ENCODE measurements around the gene NCKAP5L.
A peak's percentile ranks its signal among the peaks of the same experiment; 100 is the strongest.

NCKAP5L gene, protein sequence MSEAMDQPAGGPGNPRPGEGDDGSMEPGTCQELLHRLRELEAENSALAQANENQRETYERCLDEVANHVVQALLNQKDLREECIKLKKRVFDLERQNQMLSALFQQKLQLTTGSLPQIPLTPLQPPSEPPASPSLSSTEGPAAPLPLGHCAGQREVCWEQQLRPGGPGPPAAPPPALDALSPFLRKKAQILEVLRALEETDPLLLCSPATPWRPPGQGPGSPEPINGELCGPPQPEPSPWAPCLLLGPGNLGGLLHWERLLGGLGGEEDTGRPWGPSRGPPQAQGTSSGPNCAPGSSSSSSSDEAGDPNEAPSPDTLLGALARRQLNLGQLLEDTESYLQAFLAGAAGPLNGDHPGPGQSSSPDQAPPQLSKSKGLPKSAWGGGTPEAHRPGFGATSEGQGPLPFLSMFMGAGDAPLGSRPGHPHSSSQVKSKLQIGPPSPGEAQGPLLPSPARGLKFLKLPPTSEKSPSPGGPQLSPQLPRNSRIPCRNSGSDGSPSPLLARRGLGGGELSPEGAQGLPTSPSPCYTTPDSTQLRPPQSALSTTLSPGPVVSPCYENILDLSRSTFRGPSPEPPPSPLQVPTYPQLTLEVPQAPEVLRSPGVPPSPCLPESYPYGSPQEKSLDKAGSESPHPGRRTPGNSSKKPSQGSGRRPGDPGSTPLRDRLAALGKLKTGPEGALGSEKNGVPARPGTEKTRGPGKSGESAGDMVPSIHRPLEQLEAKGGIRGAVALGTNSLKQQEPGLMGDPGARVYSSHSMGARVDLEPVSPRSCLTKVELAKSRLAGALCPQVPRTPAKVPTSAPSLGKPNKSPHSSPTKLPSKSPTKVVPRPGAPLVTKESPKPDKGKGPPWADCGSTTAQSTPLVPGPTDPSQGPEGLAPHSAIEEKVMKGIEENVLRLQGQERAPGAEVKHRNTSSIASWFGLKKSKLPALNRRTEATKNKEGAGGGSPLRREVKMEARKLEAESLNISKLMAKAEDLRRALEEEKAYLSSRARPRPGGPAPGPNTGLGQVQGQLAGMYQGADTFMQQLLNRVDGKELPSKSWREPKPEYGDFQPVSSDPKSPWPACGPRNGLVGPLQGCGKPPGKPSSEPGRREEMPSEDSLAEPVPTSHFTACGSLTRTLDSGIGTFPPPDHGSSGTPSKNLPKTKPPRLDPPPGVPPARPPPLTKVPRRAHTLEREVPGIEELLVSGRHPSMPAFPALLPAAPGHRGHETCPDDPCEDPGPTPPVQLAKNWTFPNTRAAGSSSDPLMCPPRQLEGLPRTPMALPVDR (N-terminal part only)

GRCh38 chr12:49828133-49829091 is at the start of gene NCKAP5L:
NCKAP5L (minus strand) TSS chr12:49828413; CDS start chr12:49804044, 24,369 bp downstream.
- peak within 1 kb of the TSS; percentile 67 to 79 for H3K27ac ChIP-seq (ENCODE audit: low read depth in 2 of 2, low read length in 2 of 2)
- H3K36me3 ChIP-seq (ENCODE audit: control insufficient read depth in 2 of 2, insufficient read depth in 2 of 2, low read length in 2 of 2) = no peaks in the 10 kb centered on the region
- no peaks in the 10 kb centered on the region for H3K9me3 ChIP-seq (ENCODE audit: control insufficient read depth in 2 of 2, low read length in 2 of 2)
- peak within 1 kb of the TSS; percentile 65 to 67 for H3K9ac ChIP-seq (ENCODE audit: low read depth in 1 of 2, low read length in 2 of 2)
- H3K27me3 ChIP-seq (ENCODE audit: control insufficient read depth in 2 of 2, insufficient read depth in 2 of 2, low read length in 2 of 2) = no peaks in the 10 kb centered on the region
- peak within 1 kb of the TSS; percentile 60 to 85 for H3K4me3 ChIP-seq (ENCODE audit: low read length in 2 of 2)
- H3K4me1 ChIP-seq (ENCODE audit: control insufficient read depth in 2 of 2, insufficient read depth in 2 of 2, low read length in 2 of 2) = peaks cover 7 to 23% of the 10 kb centered on the region in 2 donors

DNA sequence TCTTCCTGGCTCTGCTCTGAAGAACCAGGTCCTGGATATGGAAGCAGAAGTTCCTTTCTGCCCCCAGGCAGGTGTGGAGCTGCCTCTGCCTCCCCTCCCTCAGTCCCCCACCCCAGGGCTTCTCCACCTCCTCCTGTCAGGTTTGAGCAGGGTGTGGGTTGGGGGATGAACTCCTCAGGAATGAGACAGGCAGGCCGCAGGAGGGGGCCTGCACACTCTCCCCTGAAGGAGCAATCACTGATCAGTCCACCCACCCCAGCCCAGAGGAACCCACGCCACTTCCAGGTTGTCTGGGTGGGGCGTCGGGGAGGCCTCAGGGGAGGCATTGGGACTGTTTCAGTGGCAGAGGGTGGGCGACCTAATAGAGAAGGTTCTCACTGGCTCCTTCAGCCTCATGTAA is 48.9 kb upstream of the NCKAP5L start:
- H3K4me1 ChIP-seq (ENCODE audit: control insufficient read depth in 2 of 2, insufficient read depth in 2 of 2, low read length in 2 of 2) = no peaks in the 10 kb centered on the region
- no peak overlapping the region for H3K27ac ChIP-seq (ENCODE audit: low read depth in 2 of 2, low read length in 2 of 2)
- no peak overlapping the region for H3K9ac ChIP-seq (ENCODE audit: low read depth in 1 of 2, low read length in 2 of 2)
- H3K9me3 ChIP-seq (ENCODE audit: control insufficient read depth in 2 of 2, low read length in 2 of 2) = peaks cover 0 to 5% of the 10 kb centered on the region in 2 donors
- H3K4me3 ChIP-seq (ENCODE audit: low read length in 2 of 2) = no peak overlapping the region
- H3K27me3 ChIP-seq (ENCODE audit: control insufficient read depth in 2 of 2, insufficient read depth in 2 of 2, low read length in 2 of 2) = no peaks in the 10 kb centered on the region
- H3K36me3 ChIP-seq (ENCODE audit: control insufficient read depth in 2 of 2, insufficient read depth in 2 of 2, low read length in 2 of 2) = peaks cover 0 to 3% of the 10 kb centered on the region in 2 donors

- Histone ChIP-seq H3K4me3 (ENCODE audit: low read length in 2 of 2) (no peak overlapping the region), H3K9me3 (ENCODE audit: control insufficient read depth in 2 of 2, low read length in 2 of 2) (peaks cover 0 to 5% of the 10 kb centered on the region in 2 donors), H3K27ac (ENCODE audit: low read depth in 2 of 2, low read length in 2 of 2) (no peak overlapping the region), H3K36me3 (ENCODE audit: control insufficient read depth in 2 of 2, insufficient read depth in 2 of 2, low read length in 2 of 2) (peaks cover 0 to 3% of the 10 kb centered on the region in 2 donors), H3K27me3 (ENCODE audit: control insufficient read depth in 2 of 2, insufficient read depth in 2 of 2, low read length in 2 of 2) (no peaks in the 10 kb centered on the region), H3K4me1 (ENCODE audit: control insufficient read depth in 2 of 2, insufficient read depth in 2 of 2, low read length in 2 of 2) (no peaks in the 10 kb centered on the region), H3K9ac (ENCODE audit: low read depth in 1 of 2, low read length in 2 of 2) (no peak overlapping the region)
Observed at GRCh38 chr12:49876070-49876469, 47.9 kb upstream of the NCKAP5L start.

DNA sequence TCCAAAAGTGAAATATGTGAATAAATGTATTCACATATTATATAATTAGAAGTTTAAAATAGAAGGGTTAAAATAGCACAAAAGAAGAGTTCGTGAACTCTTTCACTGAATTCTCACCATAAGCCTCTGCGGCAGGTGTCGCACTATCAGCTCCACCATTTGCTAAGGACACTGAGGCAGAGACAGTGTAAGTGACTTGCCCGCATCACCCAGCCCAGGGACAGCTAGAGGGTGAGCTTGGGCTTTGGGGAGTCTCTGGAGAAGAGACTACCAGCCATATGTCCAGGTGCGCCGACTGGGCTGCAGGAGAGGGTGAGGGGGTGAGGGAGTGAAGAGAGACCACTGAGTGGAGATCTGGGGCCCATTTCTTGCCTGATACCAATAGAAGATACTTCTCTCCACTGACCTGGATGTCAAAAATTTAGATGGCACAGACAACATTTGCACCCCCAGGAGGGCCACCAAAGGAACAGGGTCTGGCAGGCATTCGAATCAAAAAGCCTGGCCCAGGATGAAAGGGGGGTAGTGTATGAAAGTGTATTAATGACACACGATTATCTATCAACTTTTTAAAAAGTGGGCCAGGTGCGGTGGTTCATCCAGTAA is 47.0 kb upstream of the NCKAP5L start:
- no peaks in the 10 kb centered on the region for H3K27me3 ChIP-seq (ENCODE audit: control insufficient read depth in 2 of 2, insufficient read depth in 2 of 2, low read length in 2 of 2)
- no peak overlapping the region for H3K27ac ChIP-seq (ENCODE audit: low read depth in 2 of 2, low read length in 2 of 2)
- H3K9me3 ChIP-seq (ENCODE audit: control insufficient read depth in 2 of 2, low read length in 2 of 2) = peaks cover 0 to 4% of the 10 kb centered on the region in 2 donors
- H3K36me3 ChIP-seq (ENCODE audit: control insufficient read depth in 2 of 2, insufficient read depth in 2 of 2, low read length in 2 of 2) = peaks cover 0 to 3% of the 10 kb centered on the region in 2 donors
- H3K4me3 ChIP-seq (ENCODE audit: low read length in 2 of 2) = no peak overlapping the region
- no peaks in the 10 kb centered on the region for H3K4me1 ChIP-seq (ENCODE audit: control insufficient read depth in 2 of 2, insufficient read depth in 2 of 2, low read length in 2 of 2)
- H3K9ac ChIP-seq (ENCODE audit: low read depth in 1 of 2, low read length in 2 of 2) = no peak overlapping the region

GRCh38 chr12:49874142-49874897 is 46.1 kb upstream of the NCKAP5L start:
- Histone ChIP-seq H3K27me3 (ENCODE audit: control insufficient read depth in 2 of 2, insufficient read depth in 2 of 2, low read length in 2 of 2) (no peaks in the 10 kb centered on the region), H3K9me3 (ENCODE audit: control insufficient read depth in 2 of 2, low read length in 2 of 2) (no peaks in the 10 kb centered on the region), H3K27ac (ENCODE audit: low read depth in 2 of 2, low read length in 2 of 2) (no peak overlapping the region), H3K4me3 (ENCODE audit: low read length in 2 of 2) (no peak overlapping the region), H3K36me3 (ENCODE audit: control insufficient read depth in 2 of 2, insufficient read depth in 2 of 2, low read length in 2 of 2) (peaks cover 0 to 3% of the 10 kb centered on the region in 2 donors), H3K9ac (ENCODE audit: low read depth in 1 of 2, low read length in 2 of 2) (no peak overlapping the region), H3K4me1 (ENCODE audit: control insufficient read depth in 2 of 2, insufficient read depth in 2 of 2, low read length in 2 of 2) (no peaks in the 10 kb centered on the region)

DNA sequence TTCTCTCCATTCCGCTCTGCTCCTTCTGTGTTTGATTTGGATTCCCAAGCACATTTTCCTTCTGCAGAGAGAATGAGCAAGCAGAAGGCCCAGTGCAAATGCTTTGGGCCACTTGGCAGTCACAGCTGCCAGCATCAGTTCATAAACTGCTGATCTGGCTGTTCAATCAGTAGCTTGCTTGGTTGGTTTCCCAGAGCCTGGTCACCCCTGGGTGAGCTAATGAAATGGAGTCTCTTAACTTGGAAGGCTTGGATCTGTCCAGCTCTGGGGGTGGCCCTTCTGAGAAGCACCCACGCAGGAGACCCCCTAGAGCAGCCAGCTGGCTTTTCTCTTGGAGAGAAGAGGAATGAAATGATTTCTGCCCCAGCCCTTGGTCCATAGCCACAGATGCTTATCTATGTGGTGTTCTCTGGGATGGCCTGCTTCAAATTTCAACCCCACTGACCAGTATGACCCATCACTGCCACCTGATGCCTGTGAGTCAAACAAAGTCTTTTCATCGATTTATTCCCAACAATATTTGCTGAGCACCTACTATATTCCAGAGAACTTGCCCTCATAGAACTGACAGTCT is 45.2 kb upstream of the NCKAP5L start:
- H3K4me3 ChIP-seq (ENCODE audit: low read length in 2 of 2) = no peak overlapping the region
- H3K36me3 ChIP-seq (ENCODE audit: control insufficient read depth in 2 of 2, insufficient read depth in 2 of 2, low read length in 2 of 2) = peaks cover 0 to under 1% of the 10 kb centered on the region in 2 donors
- H3K4me1 ChIP-seq (ENCODE audit: control insufficient read depth in 2 of 2, insufficient read depth in 2 of 2, low read length in 2 of 2) = peaks cover 0 to 4% of the 10 kb centered on the region in 2 donors
- H3K9me3 ChIP-seq (ENCODE audit: control insufficient read depth in 2 of 2, low read length in 2 of 2) = no peaks in the 10 kb centered on the region
- no peaks in the 10 kb centered on the region for H3K27me3 ChIP-seq (ENCODE audit: control insufficient read depth in 2 of 2, insufficient read depth in 2 of 2, low read length in 2 of 2)
- H3K27ac ChIP-seq (ENCODE audit: low read depth in 2 of 2, low read length in 2 of 2) = no peak overlapping the region
- no peak overlapping the region for H3K9ac ChIP-seq (ENCODE audit: low read depth in 1 of 2, low read length in 2 of 2)

- Histone ChIP-seq H3K27ac (ENCODE audit: low read depth in 2 of 2, low read length in 2 of 2) (no peak overlapping the region), H3K9ac (ENCODE audit: low read depth in 1 of 2, low read length in 2 of 2) (no peak overlapping the region), H3K4me1 (ENCODE audit: control insufficient read depth in 2 of 2, insufficient read depth in 2 of 2, low read length in 2 of 2) (peaks cover 3 to 5% of the 10 kb centered on the region in 2 donors)
Observed at GRCh38 chr12:49872781-49873181, 44.6 kb upstream of the NCKAP5L start.

GRCh38 chr12:49872381-49872780 is 44.2 kb upstream of the NCKAP5L start:
- no peak overlapping the region for H3K27ac ChIP-seq (ENCODE audit: low read depth in 2 of 2, low read length in 2 of 2)

More at GRCh38 chr12:49872781-49873181, 44.6 kb upstream of the NCKAP5L start:
- no peaks in the 10 kb centered on the region for H3K9me3 ChIP-seq (ENCODE audit: control insufficient read depth in 2 of 2, low read length in 2 of 2)
- H3K27me3 ChIP-seq (ENCODE audit: control insufficient read depth in 2 of 2, insufficient read depth in 2 of 2, low read length in 2 of 2) = no peaks in the 10 kb centered on the region
- no peaks in the 10 kb centered on the region for H3K36me3 ChIP-seq (ENCODE audit: control insufficient read depth in 2 of 2, insufficient read depth in 2 of 2, low read length in 2 of 2)
- H3K4me3 ChIP-seq (ENCODE audit: low read length in 2 of 2) = no peak overlapping the region

More at GRCh38 chr12:49872381-49872780, 44.2 kb upstream of the NCKAP5L start:
- Histone ChIP-seq H3K9ac (ENCODE audit: low read depth in 1 of 2, low read length in 2 of 2) (no peak overlapping the region), H3K27me3 (ENCODE audit: control insufficient read depth in 2 of 2, insufficient read depth in 2 of 2, low read length in 2 of 2) (no peaks in the 10 kb centered on the region), H3K4me3 (ENCODE audit: low read length in 2 of 2) (no peak overlapping the region), H3K9me3 (ENCODE audit: control insufficient read depth in 2 of 2, low read length in 2 of 2) (no peaks in the 10 kb centered on the region), H3K36me3 (ENCODE audit: control insufficient read depth in 2 of 2, insufficient read depth in 2 of 2, low read length in 2 of 2) (no peaks in the 10 kb centered on the region), H3K4me1 (ENCODE audit: control insufficient read depth in 2 of 2, insufficient read depth in 2 of 2, low read length in 2 of 2) (peaks cover 6 to 9% of the 10 kb centered on the region in 2 donors)
